SH-SY5Y (cell line): ENCODE results near the gene CYP27C1.

Source experiments
- GATA2 ChIP-seq: IDR thresholded peaks from 2 replicates; pipeline ENCODE4 v1.6.1; 2011; ENCODE audit warnings: mild to moderate bottlenecking, low read depth, low read length
- GATA3 ChIP-seq: IDR thresholded peaks from 2 replicates; pipeline ENCODE4 v1.6.1; 2011; ENCODE audit warnings: low read depth, mild to moderate bottlenecking, low read length, moderate library complexity

- TF ChIP-seq GATA3 (no peak), GATA2 (no peak)
These were observed 24.7 kb downstream of the CYP27C1 start for GRCh38 chr2:127195140-127196074.
